HepG2 (cell line): ENCODE measurements around the gene SLCO4A1. TPM values are rescaled to one million over a fixed set of nuclear protein-coding genes. Genes with fewer than 3 reads are reported as not detected.

Source experiments
- EP300 ChIP-seq, 3 experiments: sonication (generic) in 1 of 3; formaldehyde crosslinking in 1 of 3; IDR thresholded peaks; 2 replicates each; pipeline versions ENCODE4 v1.5.1 to v1.6.1; 2011 to 2020; ENCODE audit warnings: low read depth in 2 of 3, low read length in 2 of 3, borderline replicate concordance in 1 of 3, improper control_type of control experiment in 1 of 3, mild to moderate bottlenecking in 1 of 3, missing genetic modification reagents in 1 of 3, moderate library complexity in 1 of 3
- FOXK2 ChIP-seq: fragments of 450-650 bp; IDR thresholded peaks from 2 replicates; pipeline ENCODE4 v1.6.1; 2016
- HES4 ChIP-seq: sonication (generic); formaldehyde crosslinking; IDR thresholded peaks from 2 replicates; pipeline ENCODE4 v1.9.0; 2021; ENCODE audit warnings: mild to moderate bottlenecking, missing genetic modification reagents, borderline replicate concordance
- KAT8 ChIP-seq: IDR thresholded peaks from 2 replicates; pipeline ENCODE4 v1.6.1; 2016; ENCODE audit warnings: missing genetic modification reagents, missing compliant biosample characterization
- MAFK ChIP-seq, 2 experiments: IDR thresholded peaks in 1 of 2; conservative IDR thresholded peaks in 1 of 2; 2 replicates each; pipeline ENCODE4 v1.6.1; 2011; ENCODE audit warnings: improper control_type of control experiment in 2 of 2, low read length in 2 of 2
- SALL2 ChIP-seq: sonication (generic); formaldehyde crosslinking; IDR thresholded peaks from 2 replicates; pipeline ENCODE4 v1.8.1; 2023; ENCODE audit warnings: mild to moderate bottlenecking, missing genetic modification reagents, inconsistent platforms
- ZFAT ChIP-seq: sonication (generic); formaldehyde crosslinking; conservative IDR thresholded peaks from 2 replicates; pipeline ENCODE4 v1.8.1; 2023; ENCODE audit warnings: missing genetic modification reagents, inconsistent platforms
- ZFP41 ChIP-seq: sonication (generic); formaldehyde crosslinking; IDR thresholded peaks from 2 replicates; pipeline ENCODE4 v1.4.0; 2020; ENCODE audit warnings: mild to moderate bottlenecking, missing genetic modification reagents, borderline replicate concordance
- ZNF382 ChIP-seq: sonication (generic); formaldehyde crosslinking; IDR thresholded peaks from 2 replicates; pipeline ENCODE4 v1.5.0; 2020; ENCODE audit warnings: missing genetic modification reagents, mild to moderate bottlenecking, borderline replicate concordance
- ZNF546 ChIP-seq: sonication (generic); formaldehyde crosslinking; conservative IDR thresholded peaks from 2 replicates; pipeline ENCODE4 v1.8.1; 2023; ENCODE audit warnings: mild to moderate bottlenecking, missing genetic modification reagents
- ZNF607 ChIP-seq: sonication (generic); formaldehyde crosslinking; IDR thresholded peaks from 2 replicates; pipeline ENCODE4 v1.5.1; 2020; ENCODE audit warnings: missing genetic modification reagents, mild to moderate bottlenecking, borderline replicate concordance
- ZNF615 ChIP-seq: sonication (generic); formaldehyde crosslinking; IDR thresholded peaks from 2 replicates; pipeline ENCODE4 v1.5.0; 2020; ENCODE audit warnings: mild to moderate bottlenecking, missing genetic modification reagents, borderline replicate concordance
- ZNF703 ChIP-seq: sonication (generic); formaldehyde crosslinking; IDR thresholded peaks from 2 replicates; pipeline ENCODE4 v1.5.1; 2020; ENCODE audit warnings: missing genetic modification reagents, mild to moderate bottlenecking, moderate library complexity, borderline replicate concordance
- ZNF773 ChIP-seq: sonication (generic); formaldehyde crosslinking; IDR thresholded peaks from 2 replicates; pipeline ENCODE4 v1.4.0; 2020; ENCODE audit warnings: missing genetic modification reagents, borderline replicate concordance
- polyA plus RNA-seq, 8 experiments: library from polyadenylated mRNA; depleted of rRNA in 3 of 8; stranded (reverse) in 7 of 8; unstranded in 1 of 8; fragments of >200 nt; fragmentation: Illumina TruSeq in 4 of 8; extraction: Trizol in 4 of 8; gene quantifications; 2 replicates each; pipeline versions ENCODE4 v1.2.1 to v1.2.3, GENCODE V29; 2011 to 2016; ENCODE audit warnings: low read depth in 4 of 8, missing spikeins in 1 of 8, mixed read lengths in 1 of 8; ENCODE audit not compliant: insufficient read depth in 1 of 8
- total RNA-seq, 5 experiments: library from RNA; depleted of rRNA; stranded (reverse); fragments of >200 nt; fragmentation: Illumina TruSeq; extraction: Trizol; gene quantifications; 2 replicates each; pipeline ENCODE4 v1.2.3, GENCODE V29; 2016; ENCODE audit warnings: low read depth in 1 of 5
- TF ChIP-seq, protein P1 (sequence below): sonication (generic); formaldehyde crosslinking; IDR thresholded peaks from 2 replicates; pipeline ENCODE4 v1.5.0; 2020; ENCODE audit warnings: missing genetic modification reagents
- TF ChIP-seq, protein P2 (sequence below): sonication (generic); formaldehyde crosslinking; conservative IDR thresholded peaks from 2 replicates; pipeline ENCODE4 v1.4.0; 2020; ENCODE audit warnings: missing genetic modification reagents
- TF ChIP-seq, protein P3 (sequence below): sonication (generic); formaldehyde crosslinking; IDR thresholded peaks from 2 replicates; pipeline ENCODE4 v1.4.0; 2020; ENCODE audit warnings: mild to moderate bottlenecking, missing genetic modification reagents

The SLCO4A1 gene
- total and polyA plus RNA-seq, 2 of the 13 experiments (the other 11 are each of a cell fraction or from before 2014, with no cell fraction given), result 55.5 to 112 TPM

DNA sequence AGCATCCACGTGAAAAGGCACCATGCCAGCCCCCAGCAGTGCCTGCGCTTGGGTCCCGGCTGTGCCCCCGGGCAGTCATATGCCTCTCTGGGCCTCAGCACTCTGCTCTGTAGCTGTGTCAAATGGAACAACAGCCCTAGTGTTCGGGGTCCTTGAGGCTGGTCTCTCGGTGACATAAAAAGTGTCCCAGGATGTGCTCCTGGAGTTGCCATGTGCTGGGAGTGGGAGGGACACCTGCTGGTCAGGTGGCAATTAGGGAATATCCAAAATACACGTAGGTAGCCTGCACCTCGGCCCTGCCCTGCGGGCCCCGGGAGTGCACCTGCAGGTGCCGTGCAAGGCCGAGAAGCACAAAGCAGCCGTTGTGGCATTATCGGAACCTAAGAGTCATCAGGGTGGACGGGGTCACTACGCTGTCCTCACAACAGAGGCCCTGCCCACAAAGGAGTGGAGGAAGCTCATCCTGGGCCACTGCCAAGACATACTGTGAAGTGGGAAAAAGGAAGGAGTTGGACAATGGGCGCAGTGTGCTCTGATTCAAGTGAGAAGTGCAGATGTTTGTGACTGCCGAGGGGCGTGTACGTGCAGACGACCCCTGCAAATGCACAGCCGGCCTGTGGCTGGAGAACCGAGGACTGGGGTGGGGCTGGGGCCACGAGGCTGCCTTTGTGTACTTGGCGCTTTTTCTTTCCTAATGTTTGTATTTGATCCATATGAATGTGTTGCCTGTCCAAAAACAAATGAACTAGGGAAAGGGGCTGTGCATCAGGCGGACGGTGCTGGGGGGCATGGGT is 24.6 kb downstream of the SLCO4A1 start (continued):
- TF ChIP-seq ZFP41 (CRISPR knock-in tag) (no peak; the same call in 1 of the 2 replicates), HES4 (no peak; the same call in 1 of the 2 replicates), ZNF607 (peak; percentile 71), FOXK2 (no peak), ZNF773 (CRISPR knock-in tag) (no peak), ZFAT (no peak), ZNF546 (CRISPR knock-in tag) (no peak), SALL2 (CRISPR knock-in tag) (peak; percentile 83; the same call in 1 of the 2 replicates), ZNF703 (CRISPR knock-in tag) (peak; percentile 9; the same call in 1 of the 2 replicates), MAFK (conservative IDR thresholded peaks at IDR 0.05 in 1 of 2, IDR thresholded peaks at IDR 0.05 in 1 of 2; ENCODE audit: low read length in 2 of 2) (no peak), ZNF615 (no peak), ZNF382 (CRISPR knock-in tag) (no peak), EP300 (IDR thresholded peaks at IDR 0.05; ENCODE audit: low read depth in 2 of 2, low read length in 2 of 2) (peak; percentile 56 to 87; a peak in 3 of 4 replicates), EP300 (CRISPR knock-in tag; IDR thresholded peaks at IDR 0.05; ENCODE audit: borderline replicate concordance) (peak; percentile 96), KAT8 (CRISPR knock-in tag) (peak; percentile 82)
- TF ChIP-seq, protein P1, sequence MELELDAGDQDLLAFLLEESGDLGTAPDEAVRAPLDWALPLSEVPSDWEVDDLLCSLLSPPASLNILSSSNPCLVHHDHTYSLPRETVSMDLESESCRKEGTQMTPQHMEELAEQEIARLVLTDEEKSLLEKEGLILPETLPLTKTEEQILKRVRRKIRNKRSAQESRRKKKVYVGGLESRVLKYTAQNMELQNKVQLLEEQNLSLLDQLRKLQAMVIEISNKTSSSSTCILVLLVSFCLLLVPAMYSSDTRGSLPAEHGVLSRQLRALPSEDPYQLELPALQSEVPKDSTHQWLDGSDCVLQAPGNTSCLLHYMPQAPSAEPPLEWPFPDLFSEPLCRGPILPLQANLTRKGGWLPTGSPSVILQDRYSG (CRISPR knock-in tag), result peak; percentile 91
- TF ChIP-seq, protein P2, sequence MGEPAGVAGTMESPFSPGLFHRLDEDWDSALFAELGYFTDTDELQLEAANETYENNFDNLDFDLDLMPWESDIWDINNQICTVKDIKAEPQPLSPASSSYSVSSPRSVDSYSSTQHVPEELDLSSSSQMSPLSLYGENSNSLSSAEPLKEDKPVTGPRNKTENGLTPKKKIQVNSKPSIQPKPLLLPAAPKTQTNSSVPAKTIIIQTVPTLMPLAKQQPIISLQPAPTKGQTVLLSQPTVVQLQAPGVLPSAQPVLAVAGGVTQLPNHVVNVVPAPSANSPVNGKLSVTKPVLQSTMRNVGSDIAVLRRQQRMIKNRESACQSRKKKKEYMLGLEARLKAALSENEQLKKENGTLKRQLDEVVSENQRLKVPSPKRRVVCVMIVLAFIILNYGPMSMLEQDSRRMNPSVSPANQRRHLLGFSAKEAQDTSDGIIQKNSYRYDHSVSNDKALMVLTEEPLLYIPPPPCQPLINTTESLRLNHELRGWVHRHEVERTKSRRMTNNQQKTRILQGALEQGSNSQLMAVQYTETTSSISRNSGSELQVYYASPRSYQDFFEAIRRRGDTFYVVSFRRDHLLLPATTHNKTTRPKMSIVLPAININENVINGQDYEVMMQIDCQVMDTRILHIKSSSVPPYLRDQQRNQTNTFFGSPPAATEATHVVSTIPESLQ (CRISPR knock-in tag), result no peak
- TF ChIP-seq, protein P3, sequence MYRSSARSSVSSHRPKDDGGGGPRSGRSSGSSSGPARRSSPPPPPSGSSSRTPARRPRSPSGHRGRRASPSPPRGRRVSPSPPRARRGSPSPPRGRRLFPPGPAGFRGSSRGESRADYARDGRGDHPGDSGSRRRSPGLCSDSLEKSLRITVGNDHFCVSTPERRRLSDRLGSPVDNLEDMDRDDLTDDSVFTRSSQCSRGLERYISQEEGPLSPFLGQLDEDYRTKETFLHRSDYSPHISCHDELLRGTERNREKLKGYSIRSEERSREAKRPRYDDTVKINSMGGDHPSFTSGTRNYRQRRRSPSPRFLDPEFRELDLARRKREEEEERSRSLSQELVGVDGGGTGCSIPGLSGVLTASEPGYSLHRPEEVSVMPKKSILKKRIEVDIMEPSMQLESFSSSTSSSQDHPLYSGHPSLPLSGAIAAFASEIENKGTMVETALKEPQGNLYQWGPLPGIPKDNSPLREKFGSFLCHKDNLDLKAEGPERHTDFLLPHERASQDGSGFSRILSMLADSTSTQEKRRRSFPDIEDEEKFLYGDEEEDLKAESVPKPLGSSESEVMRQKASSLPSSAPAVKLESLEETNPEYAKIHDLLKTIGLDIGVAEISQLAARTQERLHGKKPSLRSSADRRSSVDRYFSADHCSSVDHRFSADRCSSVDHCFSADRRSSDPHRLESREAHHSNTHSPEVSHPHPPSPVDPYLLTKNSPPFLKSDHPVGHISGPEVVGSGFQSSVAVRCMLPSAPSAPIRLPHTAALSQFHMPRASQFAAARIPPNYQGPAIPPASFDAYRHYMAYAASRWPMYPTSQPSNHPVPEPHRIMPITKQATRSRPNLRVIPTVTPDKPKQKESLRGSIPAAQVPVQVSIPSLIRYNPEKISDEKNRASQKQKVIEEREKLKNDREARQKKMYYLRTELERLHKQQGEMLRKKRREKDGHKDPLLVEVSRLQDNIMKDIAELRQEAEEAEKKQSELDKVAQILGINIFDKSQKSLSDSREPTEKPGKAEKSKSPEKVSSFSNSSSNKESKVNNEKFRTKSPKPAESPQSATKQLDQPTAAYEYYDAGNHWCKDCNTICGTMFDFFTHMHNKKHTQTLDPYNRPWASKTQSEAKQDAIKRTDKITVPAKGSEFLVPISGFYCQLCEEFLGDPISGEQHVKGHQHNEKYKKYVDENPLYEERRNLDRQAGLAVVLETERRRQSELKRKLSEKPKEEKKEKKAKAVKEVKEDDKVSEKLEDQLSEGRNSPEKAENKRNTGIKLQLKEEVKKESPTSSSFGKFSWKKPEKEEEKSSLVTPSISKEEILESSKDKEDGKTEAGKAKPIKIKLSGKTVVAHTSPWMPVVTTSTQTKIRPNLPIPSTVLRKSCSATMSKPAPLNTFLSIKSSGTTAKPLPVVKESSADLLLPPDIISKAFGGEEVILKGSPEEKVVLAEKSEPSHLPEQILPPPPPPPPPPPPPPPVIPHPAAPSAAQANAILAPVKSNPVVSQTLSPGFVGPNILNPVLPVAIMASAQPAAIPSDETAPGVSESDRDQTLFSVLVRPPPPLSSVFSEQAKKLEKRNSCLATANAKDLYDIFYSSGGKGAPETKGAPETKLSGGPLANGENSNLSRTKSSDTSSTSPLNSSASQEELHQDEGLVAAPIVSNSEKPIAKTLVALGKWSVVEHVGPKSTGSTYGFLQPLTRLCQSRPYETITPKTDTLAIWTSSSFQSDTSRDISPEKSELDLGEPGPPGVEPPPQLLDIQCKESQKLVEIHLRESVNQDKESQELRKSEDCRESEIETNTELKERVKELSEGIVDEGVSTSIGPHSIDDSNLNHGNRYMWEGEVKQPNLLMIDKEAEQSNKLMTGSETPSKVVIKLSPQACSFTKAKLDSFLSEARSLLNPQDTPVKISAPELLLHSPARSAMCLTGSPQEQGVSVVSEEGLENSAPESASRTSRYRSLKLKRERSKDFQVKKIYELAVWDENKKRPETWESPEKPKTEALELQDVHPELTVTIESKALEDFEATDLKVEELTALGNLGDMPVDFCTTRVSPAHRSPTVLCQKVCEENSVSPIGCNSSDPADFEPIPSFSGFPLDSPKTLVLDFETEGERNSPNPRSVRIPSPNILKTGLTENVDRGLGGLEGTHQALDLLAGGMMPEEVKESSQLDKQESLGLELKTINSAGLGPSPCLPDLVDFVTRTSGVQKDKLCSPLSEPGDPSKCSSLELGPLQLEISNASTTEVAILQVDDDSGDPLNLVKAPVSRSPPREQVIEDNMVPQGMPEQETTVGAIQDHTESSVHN (CRISPR knock-in tag), result peak; percentile 85; the same call in 1 of the 2 replicates
